Measurements from ENCODE around the gene AFF1.
"Not testable (repeated sequence)": the region's sequence is repeated elsewhere in the genome, so short reads cannot be mapped to it uniquely, and the experiment has no call there.

AFF1 gene

GRCh38 chr4:87121341-87122065, 186.7 kb downstream of the AFF1 start:
- no peak for FAIRE-seq

GRCh38 chr4:87122252-87122651, 187.4 kb downstream of the AFF1 start:
- FAIRE-seq = no peak

GRCh38 chr4:87126056-87126455, 191.2 kb downstream of the AFF1 start:
- FAIRE-seq = no peak

GRCh38 chr4:87128006-87128705, 193.3 kb downstream of the AFF1 start:
- no peak for FAIRE-seq

GRCh38 chr4:87129681-87130080, 194.9 kb downstream of the AFF1 start:
- no peak for FAIRE-seq

GRCh38 chr4:87130985-87131703, 196.3 kb downstream of the AFF1 start:
- FAIRE-seq = no peak

- no peak for FAIRE-seq
Observed at GRCh38 chr4:87132035-87132434, 197.2 kb downstream of the AFF1 start.

GRCh38 chr4:87133183-87133582, 198.4 kb downstream of the AFF1 start:
- no peak for FAIRE-seq

GRCh38 chr4:87134122-87134521, 199.3 kb downstream of the AFF1 start:
- FAIRE-seq = no peak

- FAIRE-seq = no peak
Observed at GRCh38 chr4:87141428-87141827, 206.6 kb downstream of the AFF1 start.

GRCh38 chr4:87144356-87144755, 209.5 kb downstream of the AFF1 start:
- FAIRE-seq = no peak

- FAIRE-seq = not testable (repeated sequence)
Observed at GRCh38 chr4:87145934-87146333, 211.1 kb downstream of the AFF1 start.

GRCh38 chr4:87147116-87147515, 212.3 kb downstream of the AFF1 start:
- FAIRE-seq = no peak

GRCh38 chr4:87150498-87151261, 215.9 kb downstream of the AFF1 start:
- FAIRE-seq = peak; percentile 87

GRCh38 chr4:87151730-87152129, 216.9 kb downstream of the AFF1 start:
- peak; percentile 99 for FAIRE-seq

GRCh38 chr4:87152310-87153041, 217.7 kb downstream of the AFF1 start:
- no peak for FAIRE-seq

- FAIRE-seq = no peak
Observed at GRCh38 chr4:87153078-87153870, 218.5 kb downstream of the AFF1 start.

GRCh38 chr4:87165892-87166291, 231.1 kb downstream of the AFF1 start:
- no peak for FAIRE-seq

GRCh38 chr4:87166296-87166854, 231.6 kb downstream of the AFF1 start:
- no peak for FAIRE-seq

GRCh38 chr4:87171944-87172343, 237.1 kb downstream of the AFF1 start:
- FAIRE-seq = no peak

GRCh38 chr4:87174672-87175071, 239.9 kb downstream of the AFF1 start:
- no peak for FAIRE-seq
